GM19238 (cell line): ENCODE data around the gene SUGT1.
"Not testable (repeated sequence)": the region's sequence is repeated elsewhere in the genome, so short reads cannot be mapped to it uniquely, and the experiment has no call there.

Source experiments
- DNase-seq: peaks from one replicate; pipeline ENCODE4 v3.0.0; 2011; ENCODE audit warnings: low spot score; ENCODE audit not compliant: insufficient read length

SUGT1 gene

GRCh38 chr13:52669677-52670076 is 17.0 kb downstream of the SUGT1 start:
- no peak for DNase-seq

- DNase-seq, result no peak
Observed at GRCh38 chr13:52670726-52671125, 18.1 kb downstream of the SUGT1 start.

GRCh38 chr13:52673465-52673864 is 20.8 kb downstream of the SUGT1 start:
- no peak for DNase-seq

GRCh38 chr13:52677823-52678222 is 25.2 kb downstream of the SUGT1 start:
- DNase-seq, result no peak

GRCh38 chr13:52685806-52686205 is 33.2 kb downstream of the SUGT1 start:
- not testable (repeated sequence) for DNase-seq

GRCh38 chr13:52686376-52686775 is 33.7 kb downstream of the SUGT1 start:
- no peak for DNase-seq

GRCh38 chr13:52695856-52696255 is 43.2 kb downstream of the SUGT1 start:
- no peak for DNase-seq

- DNase-seq, result no peak
Observed at GRCh38 chr13:52696566-52696965, 43.9 kb downstream of the SUGT1 start.

- no peak for DNase-seq
Observed at GRCh38 chr13:52701728-52702465, 49.3 kb downstream of the SUGT1 start.

- DNase-seq, result no peak
Observed at GRCh38 chr13:52703482-52703881, 50.8 kb downstream of the SUGT1 start.

- DNase-seq, result no peak
Observed at GRCh38 chr13:52706081-52706480, 53.4 kb downstream of the SUGT1 start.

GRCh38 chr13:52707375-52707774 is 54.7 kb downstream of the SUGT1 start:
- no peak for DNase-seq

- not testable (repeated sequence) for DNase-seq
Observed at GRCh38 chr13:52708266-52708665, 55.6 kb downstream of the SUGT1 start.

GRCh38 chr13:52711286-52711685 is 58.6 kb downstream of the SUGT1 start:
- DNase-seq, result no peak

GRCh38 chr13:52712385-52712784 is 59.7 kb downstream of the SUGT1 start:
- no peak for DNase-seq

- DNase-seq, result no peak
Observed at GRCh38 chr13:52713894-52714293, 61.3 kb downstream of the SUGT1 start.

GRCh38 chr13:52720904-52721303 is 68.3 kb downstream of the SUGT1 start:
- not testable (repeated sequence) for DNase-seq

- not testable (repeated sequence) for DNase-seq
Observed at GRCh38 chr13:52721356-52721755, 68.7 kb downstream of the SUGT1 start.

GRCh38 chr13:52723181-52723580 is 70.5 kb downstream of the SUGT1 start:
- no peak for DNase-seq

GRCh38 chr13:52725302-52725701 is 72.7 kb downstream of the SUGT1 start:
- no peak for DNase-seq

GRCh38 chr13:52726258-52726657 is 73.6 kb downstream of the SUGT1 start:
- no peak for DNase-seq

GRCh38 chr13:52734075-52734623 is 81.5 kb downstream of the SUGT1 start:
- DNase-seq, result no peak

GRCh38 chr13:52736891-52737290 is 84.3 kb downstream of the SUGT1 start:
- no peak for DNase-seq
